PC-9 (cell line): ENCODE measurements around the gene SLIT1.

ENCODE experiments used
- EZH2 ChIP-seq: fragments of 200-600 bp; sonication (generic); IDR thresholded peaks from 2 replicates; pipeline ENCODE4 v1.8.0; 2017; ENCODE audit warnings: antibody characterized with exemption, low read depth
- TF ChIP-seq, protein P1 (sequence below): fragments of 200-600 bp; sonication (generic); conservative IDR thresholded peaks from 2 replicates; pipeline ENCODE4 v1.6.1; 2017; ENCODE audit warnings: mixed run types, antibody characterized with exemption, mild to moderate bottlenecking, moderate library complexity

DNA sequence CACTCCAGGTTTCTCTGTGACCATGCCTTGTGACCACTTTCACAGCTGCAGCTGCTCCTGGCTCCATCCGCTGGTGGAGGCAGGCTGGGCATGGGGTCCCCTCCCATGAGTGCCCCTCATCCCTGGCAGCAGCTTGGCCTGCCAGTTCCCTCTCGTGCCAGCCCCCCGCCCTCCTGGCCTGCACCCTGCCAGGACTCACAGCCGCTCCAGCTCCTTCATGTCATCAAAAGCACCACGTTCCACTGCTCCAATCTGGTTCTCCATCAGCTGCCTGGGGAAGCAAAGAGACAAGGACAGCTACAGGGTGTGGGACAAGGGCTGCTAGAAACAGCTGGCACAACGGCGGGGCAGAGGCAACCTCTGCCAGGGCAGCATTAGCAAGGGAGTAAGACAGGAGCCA is 22.6 kb downstream of the SLIT1 start:
- no peak for TF ChIP-seq EZH2
- TF ChIP-seq, protein P1, sequence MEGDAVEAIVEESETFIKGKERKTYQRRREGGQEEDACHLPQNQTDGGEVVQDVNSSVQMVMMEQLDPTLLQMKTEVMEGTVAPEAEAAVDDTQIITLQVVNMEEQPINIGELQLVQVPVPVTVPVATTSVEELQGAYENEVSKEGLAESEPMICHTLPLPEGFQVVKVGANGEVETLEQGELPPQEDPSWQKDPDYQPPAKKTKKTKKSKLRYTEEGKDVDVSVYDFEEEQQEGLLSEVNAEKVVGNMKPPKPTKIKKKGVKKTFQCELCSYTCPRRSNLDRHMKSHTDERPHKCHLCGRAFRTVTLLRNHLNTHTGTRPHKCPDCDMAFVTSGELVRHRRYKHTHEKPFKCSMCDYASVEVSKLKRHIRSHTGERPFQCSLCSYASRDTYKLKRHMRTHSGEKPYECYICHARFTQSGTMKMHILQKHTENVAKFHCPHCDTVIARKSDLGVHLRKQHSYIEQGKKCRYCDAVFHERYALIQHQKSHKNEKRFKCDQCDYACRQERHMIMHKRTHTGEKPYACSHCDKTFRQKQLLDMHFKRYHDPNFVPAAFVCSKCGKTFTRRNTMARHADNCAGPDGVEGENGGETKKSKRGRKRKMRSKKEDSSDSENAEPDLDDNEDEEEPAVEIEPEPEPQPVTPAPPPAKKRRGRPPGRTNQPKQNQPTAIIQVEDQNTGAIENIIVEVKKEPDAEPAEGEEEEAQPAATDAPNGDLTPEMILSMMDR, result no peak
